Urinary bladder (tissue), 4 donors: Measurements from ENCODE around the gene PDE5A. TPM values are rescaled to one million over a fixed set of nuclear protein-coding genes. Genes with fewer than 3 reads are reported as not detected.
"Not testable (repeated sequence)": the region's sequence is repeated elsewhere in the genome, so short reads cannot be mapped to it uniquely, and the experiment has no call there.

Experiments used
- DNase-seq: peaks from one replicate; pipeline ENCODE4 v3.0.0-alpha.2; 2015; ENCODE audit errors: extremely low spot score
- H3K27ac ChIP-seq: one replicate; pipeline ENCODE4 v1.5.1; 2013; ENCODE audit warnings: low read depth, mild to moderate bottlenecking, moderate library complexity
- H3K36me3 ChIP-seq: one replicate; pipeline ENCODE4 v1.6.1; 2013; ENCODE audit warnings: mild to moderate bottlenecking, moderate library complexity; ENCODE audit not compliant: insufficient read depth
- H3K4me1 ChIP-seq: one replicate; pipeline ENCODE4 v1.6.1; 2013; ENCODE audit warnings: mild to moderate bottlenecking, moderate library complexity; ENCODE audit not compliant: insufficient read depth
- H3K4me3 ChIP-seq: one replicate; pipeline ENCODE4 v1.5.1; 2013; ENCODE audit warnings: low read depth, low read length
- WGBS: extraction: QIAGEN DNeasy Blood & Tissue Kit; methylation state at CpG from one replicate; pipeline ENCODE4 v1.1.7; 2013; 5-methylcytosine and 5-hydroxymethylcytosine counted together
- polyA plus RNA-seq: library from polyadenylated mRNA; stranded (reverse); fragments of 200-250 nt; gene quantifications from one replicate; pipeline ENCODE4 v1.2.3, GENCODE V29; 2013
- total RNA-seq: library from RNA; depleted of rRNA; stranded (reverse); fragments of >200 nt; gene quantifications from one replicate; pipeline ENCODE4 v1.2.3, GENCODE V29; 2014
- donor health status: healthy with polysubstance abuse.
- donor health status: healthy.

The PDE5A gene
- total RNA-seq (473 TPM), polyA plus RNA-seq (22.9 TPM)

- peak; percentile 55 for DNase-seq
- WGBS: under 1% methylated on average over 65 of the region's 65 CpGs
- H3K27ac ChIP-seq: peak within 1 kb of the TSS; percentile 75
Measured at GRCh38 chr4:119628281-119629141, at the start of gene PDE5A. PDE5A (minus strand) TSS chr4:119628804; CDS start chr4:119628671, 133 bp downstream.

GRCh38 chr4:119676101-119676500 is 47.5 kb upstream of the PDE5A start:
- no peaks in the 10 kb centered on the region for H3K4me1 ChIP-seq
- no peaks in the 10 kb centered on the region for H3K36me3 ChIP-seq
- no peak for DNase-seq
- 85% methylated on average over 3 of the region's 3 CpGs for WGBS
- H3K4me3 ChIP-seq: no peak overlapping the region
- H3K27ac ChIP-seq: no peak overlapping the region

More at GRCh38 chr4:119628281-119629141, at the start of gene PDE5A:
- Histone ChIP-seq H3K36me3 (no peaks in the 10 kb centered on the region), H3K4me3 (peak within 1 kb of the TSS; percentile 68), H3K4me1 (no peaks in the 10 kb centered on the region)

GRCh38 chr4:119675391-119675790 is 46.8 kb upstream of the PDE5A start:
- DNase-seq: no peak
- H3K4me1 ChIP-seq: no peaks in the 10 kb centered on the region
- no peaks in the 10 kb centered on the region for H3K36me3 ChIP-seq
- no peak overlapping the region for H3K4me3 ChIP-seq
- no peak overlapping the region for H3K27ac ChIP-seq
- WGBS: 91% methylated on average over 2 of the region's 2 CpGs

GRCh38 chr4:119672938-119673337 is 44.3 kb upstream of the PDE5A start:
- no peak overlapping the region for H3K27ac ChIP-seq
- H3K36me3 ChIP-seq: no peaks in the 10 kb centered on the region
- DNase-seq: no peak
- H3K4me3 ChIP-seq: no peak overlapping the region
- WGBS: 92% methylated on average over 1 of the region's 1 CpG
- H3K4me1 ChIP-seq: no peaks in the 10 kb centered on the region

- 98% methylated on average over 2 of the region's 2 CpGs for WGBS
- H3K4me3 ChIP-seq: no peak overlapping the region
- H3K4me1 ChIP-seq: no peaks in the 10 kb centered on the region
- H3K27ac ChIP-seq: no peak overlapping the region
- H3K36me3 ChIP-seq: no peaks in the 10 kb centered on the region
- no peak for DNase-seq
Measured at GRCh38 chr4:119672086-119672485, 43.5 kb upstream of the PDE5A start.

GRCh38 chr4:119671205-119671604 is 42.6 kb upstream of the PDE5A start:
- DNase-seq: no peak
- Histone ChIP-seq H3K27ac (no peak overlapping the region), H3K4me1 (peaks cover 2% of the 10 kb centered on the region), H3K36me3 (no peaks in the 10 kb centered on the region), H3K4me3 (no peak overlapping the region)

- H3K4me3 ChIP-seq: no peak overlapping the region
- DNase-seq: no peak
- no peaks in the 10 kb centered on the region for H3K36me3 ChIP-seq
- H3K4me1 ChIP-seq: peaks cover 2% of the 10 kb centered on the region
- 87% methylated on average over 3 of the region's 3 CpGs for WGBS
- H3K27ac ChIP-seq: no peak overlapping the region
Measured at GRCh38 chr4:119667802-119668201, 39.2 kb upstream of the PDE5A start.

GRCh38 chr4:119666653-119667091 is 38.1 kb upstream of the PDE5A start:
- no peak overlapping the region for H3K4me3 ChIP-seq
- H3K27ac ChIP-seq: no peak overlapping the region
- H3K4me1 ChIP-seq: peaks cover 2% of the 10 kb centered on the region
- no peaks in the 10 kb centered on the region for H3K36me3 ChIP-seq
- 19% methylated on average over 1 of the region's 1 CpG for WGBS
- no peak for DNase-seq

GRCh38 chr4:119665752-119666151 is 37.1 kb upstream of the PDE5A start:
- Histone ChIP-seq H3K27ac (no peak overlapping the region), H3K36me3 (no peaks in the 10 kb centered on the region), H3K4me3 (no peak overlapping the region), H3K4me1 (peaks cover 2% of the 10 kb centered on the region)
- DNase-seq: no peak
- WGBS: 97% methylated on average over 2 of the region's 2 CpGs

- H3K4me1 ChIP-seq: peaks cover 4% of the 10 kb centered on the region
- WGBS: 82% methylated on average over 3 of the region's 3 CpGs
- no peak overlapping the region for H3K4me3 ChIP-seq
- H3K27ac ChIP-seq: peak overlapping the region; percentile 10
- H3K36me3 ChIP-seq: no peaks in the 10 kb centered on the region
- DNase-seq: no peak
Measured at GRCh38 chr4:119664168-119664907, 35.7 kb upstream of the PDE5A start.

- no peak for DNase-seq
- Histone ChIP-seq H3K4me3 (no peak overlapping the region), H3K4me1 (peaks cover 4% of the 10 kb centered on the region), H3K27ac (peak overlapping the region; percentile 18), H3K36me3 (no peaks in the 10 kb centered on the region)
- WGBS: 43% methylated on average over 1 of the region's 1 CpG
Measured at GRCh38 chr4:119663160-119663788, 34.7 kb upstream of the PDE5A start.

- DNase-seq, H3K4me3 ChIP-seq, H3K36me3 ChIP-seq, H3K27ac ChIP-seq, H3K4me1 ChIP-seq: not testable (repeated sequence)
- 93% methylated on average over 2 of the region's 2 CpGs for WGBS
Measured at GRCh38 chr4:119662612-119663011, 34.0 kb upstream of the PDE5A start.

- H3K4me3 ChIP-seq: no peak overlapping the region
- WGBS: 55% methylated on average over 1 of the region's 1 CpG
- peaks cover 2% of the 10 kb centered on the region for H3K4me1 ChIP-seq
- no peaks in the 10 kb centered on the region for H3K36me3 ChIP-seq
- no peak overlapping the region for H3K27ac ChIP-seq
- DNase-seq: no peak
Measured at GRCh38 chr4:119661231-119661630, 32.6 kb upstream of the PDE5A start.
